Measurements from ENCODE around the gene ATP5MC2.

ATP5MC2 gene

GRCh38 chr12:53631721-53632120, 44.2 kb downstream of the ATP5MC2 start:
- Histone ChIP-seq H3K27me3 (replicated peaks; ENCODE audit: control insufficient read depth, insufficient read depth, low read length) (no peaks in the 10 kb centered on the region), H3K4me3 (replicated peaks; ENCODE audit: low read depth, low read length) (no peak overlapping the region), H3K36me3 (ENCODE audit: control insufficient read depth, insufficient read depth, low read length) (no peaks in the 10 kb centered on the region)
- no peak for DNase-seq (ENCODE audit: extremely low read depth, insufficient read length)
- TF ChIP-seq CTCF (IDR thresholded peaks at IDR 0.05; ENCODE audit: insufficient read depth, low read length, poor library complexity, severe bottlenecking) = no peak

DNA sequence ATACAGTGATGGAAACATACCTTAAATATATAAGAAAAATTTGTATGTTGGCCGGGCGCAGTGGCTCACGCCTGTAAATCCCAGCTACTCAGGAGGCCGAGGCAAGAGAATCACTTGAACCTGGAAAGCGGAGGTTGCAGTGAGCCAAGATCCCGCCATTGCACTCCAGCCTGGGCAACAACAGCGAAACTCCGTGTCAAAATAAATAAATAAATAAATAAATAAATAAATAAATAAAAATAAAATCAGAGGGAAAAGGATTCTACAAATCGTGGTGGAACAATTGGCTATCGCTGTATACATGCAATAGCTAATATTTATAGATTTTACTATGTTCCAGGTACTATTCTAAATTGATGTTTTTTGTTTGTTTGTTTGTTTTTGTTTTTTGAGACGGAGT, 48.0 kb downstream of the ATP5MC2 start:
- no peaks in the 10 kb centered on the region for H3K36me3 ChIP-seq (ENCODE audit: control insufficient read depth, insufficient read depth, low read length)
- no peaks in the 10 kb centered on the region for H3K27me3 ChIP-seq (replicated peaks; ENCODE audit: control insufficient read depth, insufficient read depth, low read length)
- no peak for DNase-seq (ENCODE audit: extremely low read depth, insufficient read length)
- H3K4me3 ChIP-seq (replicated peaks; ENCODE audit: low read depth, low read length) = no peak overlapping the region
- no peak for TF ChIP-seq CTCF (IDR thresholded peaks at IDR 0.05; ENCODE audit: insufficient read depth, low read length, poor library complexity, severe bottlenecking)

- Histone ChIP-seq H3K27me3 (replicated peaks; ENCODE audit: control insufficient read depth, insufficient read depth, low read length) (no peaks in the 10 kb centered on the region), H3K4me3 (replicated peaks; ENCODE audit: low read depth, low read length) (peak overlapping the region; percentile 79), H3K36me3 (ENCODE audit: control insufficient read depth, insufficient read depth, low read length) (0 out of 2 replicates have a peak, but pooled peaks cover 1% of the 10 kb centered on the region)
- DNase-seq (ENCODE audit: extremely low read depth, insufficient read length) = no peak
- no peak for TF ChIP-seq CTCF (IDR thresholded peaks at IDR 0.05; ENCODE audit: insufficient read depth, low read length, poor library complexity, severe bottlenecking)
These were observed 49.1 kb downstream of the ATP5MC2 start for GRCh38 chr12:53626702-53627169.

- peak; percentile 97 for DNase-seq (ENCODE audit: extremely low read depth, insufficient read length)
- TF ChIP-seq CTCF (IDR thresholded peaks at IDR 0.05; ENCODE audit: insufficient read depth, low read length, poor library complexity, severe bottlenecking) = no peak
- no peaks in the 10 kb centered on the region for H3K27me3 ChIP-seq (replicated peaks; ENCODE audit: control insufficient read depth, insufficient read depth, low read length)
- peak within 1 kb of the TSS; percentile 79 for H3K4me3 ChIP-seq (replicated peaks; ENCODE audit: low read depth, low read length)
- H3K36me3 ChIP-seq (ENCODE audit: control insufficient read depth, insufficient read depth, low read length) = 0 out of 2 replicates have a peak, but pooled peaks cover 1% of the 10 kb centered on the region
These were observed 49.8 kb downstream of the ATP5MC2 start, which contains the start of gene ATF7 for GRCh38 chr12:53625946-53626701. TSS of gene ATF7 (minus strand) at chr12:53626382. CDS start at chr12:53601000, 25,382 bp downstream.

- no peaks in the 10 kb centered on the region for H3K27me3 ChIP-seq (replicated peaks; ENCODE audit: control insufficient read depth, insufficient read depth, low read length)
- peak overlapping the region; percentile 79 for H3K4me3 ChIP-seq (replicated peaks; ENCODE audit: low read depth, low read length)
- DNase-seq (ENCODE audit: extremely low read depth, insufficient read length) = no peak
- TF ChIP-seq CTCF (IDR thresholded peaks at IDR 0.05; ENCODE audit: insufficient read depth, low read length, poor library complexity, severe bottlenecking) = no peak
- 0 out of 2 replicates have a peak, but pooled peaks cover 1% of the 10 kb centered on the region for H3K36me3 ChIP-seq (ENCODE audit: control insufficient read depth, insufficient read depth, low read length)
These were observed 50.4 kb downstream of the ATP5MC2 start for GRCh38 chr12:53625373-53625945.

Data from GM06990 (cell line).